PC-9 (cell line): Measurements from ENCODE around the gene PSMD3. TPM values are rescaled to one million over a fixed set of nuclear protein-coding genes. Genes with fewer than 3 reads are reported as not detected.

Experiments
- BruUV-seq: library from RNA; stranded (reverse); fragments of 400-500 nt; replicated peaks from 2 replicates; lab custom pipeline; 2021; lab: Mats Ljungman, UMichigan
- CTCF ChIA-PET: fragments of 300-600 bp; sonication (Branson Sonifier 250); formaldehyde crosslinking; loops from one replicate; lab custom pipeline; 2022; ENCODE audit warnings: antibody characterized with exemption; lab: Charles Lee
- POLR2A ChIA-PET: fragments of 300-600 bp; sonication (Branson Sonifier 250); formaldehyde crosslinking; loops from one replicate; lab custom pipeline; 2022; ENCODE audit warnings: antibody characterized with exemption; ENCODE audit not compliant: unreplicated experiment; lab: Charles Lee
- DNase-seq, 2 experiments: peaks; one replicate each; pipeline versions ENCODE4 v3.0.0 to v3.0.0-alpha.2; 2015 to 2022; ENCODE audit warnings: mixed read lengths in 1 of 2
- H2AFZ ChIP-seq: fragments of 200-600 bp; sonication (generic); 2 replicates; pipeline ENCODE4 v1.8.1; 2017; ENCODE audit warnings: antibody characterized with exemption
- H3F3A ChIP-seq: fragments of 200-600 bp; sonication (generic); 2 replicates; pipeline ENCODE4 v1.8.1; 2017; ENCODE audit warnings: antibody characterized with exemption, mild to moderate bottlenecking, low read depth; ENCODE audit not compliant: insufficient read depth
- H3K27ac ChIP-seq: fragments of 200-600 bp; sonication (generic); 2 replicates; pipeline ENCODE4 v1.6.1; 2016; ENCODE audit warnings: mixed run types
- H3K27me3 ChIP-seq: fragments of 200-600 bp; sonication (generic); 2 replicates; pipeline ENCODE4 v1.6.1; 2016; ENCODE audit warnings: low read depth, mixed run types; ENCODE audit not compliant: insufficient read depth
- H3K36me3 ChIP-seq: fragments of 200-600 bp; sonication (generic); 2 replicates; pipeline ENCODE4 v1.6.1; 2016; ENCODE audit warnings: low read depth, mixed run types
- H3K4me1 ChIP-seq: fragments of 200-600 bp; sonication (generic); replicated peaks from 2 replicates; pipeline ENCODE4 v1.6.1; 2016; ENCODE audit warnings: mixed run types; ENCODE audit not compliant: insufficient read depth
- H3K4me2 ChIP-seq: fragments of 200-600 bp; sonication (generic); 2 replicates; pipeline ENCODE4 v1.6.1; 2017; ENCODE audit warnings: mixed run types
- H3K4me3 ChIP-seq: fragments of 200-600 bp; sonication (generic); 2 replicates; pipeline ENCODE4 v1.6.1; 2016; ENCODE audit warnings: mixed run types
- H3K79me2 ChIP-seq: fragments of 200-600 bp; sonication (generic); 2 replicates; pipeline ENCODE4 v1.6.1; 2017; ENCODE audit warnings: low read depth, mixed run types
- H3K9me2 ChIP-seq: fragments of 200-600 bp; sonication (generic); 2 replicates; pipeline ENCODE4 v1.8.1; 2017; ENCODE audit warnings: mild to moderate bottlenecking; ENCODE audit not compliant: insufficient read depth
- H3K9me3 ChIP-seq: fragments of 200-600 bp; sonication (generic); 2 replicates; pipeline ENCODE4 v1.8.1; 2016; ENCODE audit warnings: low read depth; ENCODE audit not compliant: insufficient read depth
- H4K20me1 ChIP-seq: fragments of 200-600 bp; sonication (generic); 2 replicates; pipeline ENCODE4 v1.8.1; 2017; ENCODE audit not compliant: insufficient read depth
- CTCF ChIP-seq: fragments of 200-600 bp; sonication (generic); conservative IDR thresholded peaks from 2 replicates; pipeline ENCODE4 v1.6.1; 2017; ENCODE audit warnings: mixed run types, antibody characterized with exemption, mild to moderate bottlenecking, moderate library complexity
- EZH2 ChIP-seq: fragments of 200-600 bp; sonication (generic); IDR thresholded peaks from 2 replicates; pipeline ENCODE4 v1.8.0; 2017; ENCODE audit warnings: antibody characterized with exemption, low read depth
- intact Hi-C: fragments of 100-400 bp; cut with micrococcal nuclease; formaldehyde crosslinking; loops from one replicate; pipeline ENCODE4 v1.10.0; 2022; ENCODE audit not compliant: unreplicated experiment
- total RNA-seq: library from RNA; stranded (reverse); gene quantifications from 2 replicates; pipeline ENCODE4 v1.2.3, GENCODE V29; 2021

PSMD3 gene
- total RNA-seq, 1 experiment from 2014 or later = 130 TPM

- CTCF ChIA-PET = no interaction called here
- peak overlapping the region; percentile 17 for H3K4me2 ChIP-seq
- no peak overlapping the region for H3K4me3 ChIP-seq
- POLR2A ChIA-PET = interaction anchor here (0.8 kb wide), 1 partner anchor 171 kb away, joined by 6 read pairs; no protein-coding TSS in a partner anchor
- H3K27me3 ChIP-seq = no peaks in the 10 kb centered on the region
- no peaks in the 10 kb centered on the region for H3K9me2 ChIP-seq
- intact Hi-C loops = no loop called here
- H3K36me3 ChIP-seq = no peaks in the 10 kb centered on the region
- peak in 1 of 2 experiments; percentile 85 for DNase-seq
- no peaks in the 10 kb centered on the region for H3K79me2 ChIP-seq
- no peaks in the 10 kb centered on the region for H3K9me3 ChIP-seq
- H3K4me1 ChIP-seq = peaks cover 20% of the 10 kb centered on the region
- no peak overlapping the region for H2AFZ ChIP-seq
- TF ChIP-seq EZH2 = no peak
- TF ChIP-seq CTCF = no peak
- H3F3A ChIP-seq = peaks cover 12% of the 10 kb centered on the region; the same call in 1 of the 2 replicates
- no peaks in the 10 kb centered on the region for H4K20me1 ChIP-seq
- no TSS peak for BruUV-seq
- peak overlapping the region; percentile 71 for H3K27ac ChIP-seq
Measured at GRCh38 chr17:39949028-39949427, 31.6 kb upstream of the PSMD3 start.

- Histone ChIP-seq H3F3A (peaks cover 14% of the 10 kb centered on the region; the same call in 1 of the 2 replicates), H3K9me3 (no peaks in the 10 kb centered on the region), H3K36me3 (no peaks in the 10 kb centered on the region), H3K4me3 (no peak overlapping the region), H2AFZ (no peak overlapping the region), H4K20me1 (no peaks in the 10 kb centered on the region), H3K27me3 (no peaks in the 10 kb centered on the region), H3K4me1 (peaks cover 20% of the 10 kb centered on the region), H3K79me2 (no peaks in the 10 kb centered on the region), H3K9me2 (no peaks in the 10 kb centered on the region), H3K4me2 (no peak overlapping the region), H3K27ac (no peak overlapping the region)
- TF ChIP-seq CTCF (no peak), EZH2 (no peak)
- no TSS peak for BruUV-seq
- ChIA-PET POLR2A (interaction anchor here (0.6 kb wide), 1 partner anchor 12 kb away, joined by 4 read pairs; no protein-coding TSS in a partner anchor), CTCF (no interaction called here)
- no peak for DNase-seq
- intact Hi-C loops = loop anchor here (10.0 kb wide), 1 partner anchor 196 kb away; no protein-coding TSS in a partner anchor
Measured at GRCh38 chr17:39950871-39951348, 29.7 kb upstream of the PSMD3 start.

GRCh38 chr17:39951924-39952679 is 28.5 kb upstream of the PSMD3 start:
- TF ChIP-seq EZH2 (no peak), CTCF (no peak)
- intact Hi-C loops = loop anchor here (10.0 kb wide), 1 partner anchor 197 kb away; no protein-coding TSS in a partner anchor
- Histone ChIP-seq H3K9me2 (no peaks in the 10 kb centered on the region), H3K9me3 (no peaks in the 10 kb centered on the region), H3K4me1 (peaks cover 20% of the 10 kb centered on the region), H3K79me2 (no peaks in the 10 kb centered on the region), H3K4me3 (peak overlapping the region; percentile 41; the same call in 1 of the 2 replicates), H2AFZ (peak overlapping the region; percentile 73), H3K27ac (no peak overlapping the region), H3K4me2 (peak overlapping the region; percentile 77), H3F3A (peaks cover 14% of the 10 kb centered on the region; the same call in 1 of the 2 replicates), H3K27me3 (no peaks in the 10 kb centered on the region), H3K36me3 (no peaks in the 10 kb centered on the region), H4K20me1 (no peaks in the 10 kb centered on the region)
- POLR2A ChIA-PET = interaction anchor here (0.6 kb wide), 1 partner anchor 1034 kb away, joined by 5 read pairs; no protein-coding TSS in a partner anchor
- CTCF ChIA-PET = interaction anchor here (0.6 kb wide), 2 partner anchors 161 to 320 kb away, joined by 7 to 10 read pairs; no protein-coding TSS in a partner anchor
- BruUV-seq = TSS peak; percentile 52
- DNase-seq = no peak
